Activated CD4-positive, alpha-beta T cell treated with anti-CD3 and anti-CD28 coated beads for 4 hours (primary cell): Measurements from ENCODE around the gene RANBP17.
"Not testable (repeated sequence)": the region's sequence is repeated elsewhere in the genome, so short reads cannot be mapped to it uniquely, and the experiment has no call there.

Source experiments
- DNase-seq, 2 donors: peaks; one replicate each; pipeline ENCODE4 v3.0.0-alpha.2; 2020

Gene RANBP17

GRCh38 chr5:171162165-171162564 is 300.3 kb downstream of the RANBP17 start:
- DNase-seq: no peak

- no peak for DNase-seq
Measured at GRCh38 chr5:171162596-171162995, 300.8 kb downstream of the RANBP17 start.

- DNase-seq: no peak
Measured at GRCh38 chr5:171166766-171167165, 304.9 kb downstream of the RANBP17 start.

GRCh38 chr5:171168171-171168570 is 306.4 kb downstream of the RANBP17 start:
- DNase-seq: no peak

GRCh38 chr5:171174960-171175359 is 313.1 kb downstream of the RANBP17 start:
- DNase-seq: not testable (repeated sequence)

- DNase-seq: no peak
Measured at GRCh38 chr5:171175746-171176145, 313.9 kb downstream of the RANBP17 start.

- DNase-seq: not testable (repeated sequence)
Measured at GRCh38 chr5:171178190-171178589, 316.4 kb downstream of the RANBP17 start.

- DNase-seq: no peak
Measured at GRCh38 chr5:171188016-171188415, 326.2 kb downstream of the RANBP17 start.

- no peak for DNase-seq
Measured at GRCh38 chr5:171189442-171189841, 327.6 kb downstream of the RANBP17 start.

- no peak for DNase-seq
Measured at GRCh38 chr5:171192111-171192510, 330.3 kb downstream of the RANBP17 start.

- DNase-seq: no peak
Measured at GRCh38 chr5:171201310-171201709, 339.5 kb downstream of the RANBP17 start.

- DNase-seq: no peak
Measured at GRCh38 chr5:171205375-171205774, 343.6 kb downstream of the RANBP17 start.

- peak in 1 of 2 donors; percentile 2 for DNase-seq
Measured at GRCh38 chr5:171207256-171207847, 345.5 kb downstream of the RANBP17 start.

- no peak for DNase-seq
Measured at GRCh38 chr5:171221916-171222315, 360.1 kb downstream of the RANBP17 start.

GRCh38 chr5:171223927-171224326 is 362.1 kb downstream of the RANBP17 start:
- DNase-seq: no peak

GRCh38 chr5:171226096-171226754 is 364.4 kb downstream of the RANBP17 start:
- no peak for DNase-seq

- DNase-seq: no peak
Measured at GRCh38 chr5:171226864-171227263, 365.0 kb downstream of the RANBP17 start.

GRCh38 chr5:171236651-171237050 is 374.8 kb downstream of the RANBP17 start:
- DNase-seq: no peak

GRCh38 chr5:171242521-171242920 is 380.7 kb downstream of the RANBP17 start:
- DNase-seq: no peak

GRCh38 chr5:171246231-171246630 is 384.4 kb downstream of the RANBP17 start:
- DNase-seq: no peak

- no peak for DNase-seq
Measured at GRCh38 chr5:171249460-171249859, 387.6 kb downstream of the RANBP17 start.

- no peak for DNase-seq
Measured at GRCh38 chr5:171250738-171251137, 388.9 kb downstream of the RANBP17 start.

GRCh38 chr5:171251519-171251918 is 389.7 kb downstream of the RANBP17 start:
- no peak for DNase-seq

GRCh38 chr5:171252674-171253073 is 390.9 kb downstream of the RANBP17 start:
- DNase-seq: no peak
